GM13977 (cell line): Measurements from ENCODE around the gene FBLN2.

Source experiments
- DNase-seq: peaks from one replicate; pipeline ENCODE4 v3.0.0; 2012; ENCODE audit warnings: low spot score
- CTCF ChIP-seq: IDR thresholded peaks from 2 replicates; pipeline ENCODE4 v1.5.1; 2012; ENCODE audit warnings: mild to moderate bottlenecking, control low read depth; ENCODE audit not compliant: insufficient read depth; ENCODE audit errors: extremely low read depth, missing control alignments
- in situ Hi-C: fragments of 300-500 bp; cut with MboI; formaldehyde crosslinking; loops from one replicate; pipeline ENCODE4 v1.12.0; 2022; ENCODE audit warnings: low sequenced_read_pairs, low pct_unique_long_range_greater_than_20kb, mixed read lengths, inconsistent platforms; ENCODE audit not compliant: unreplicated experiment

Gene FBLN2

DNA sequence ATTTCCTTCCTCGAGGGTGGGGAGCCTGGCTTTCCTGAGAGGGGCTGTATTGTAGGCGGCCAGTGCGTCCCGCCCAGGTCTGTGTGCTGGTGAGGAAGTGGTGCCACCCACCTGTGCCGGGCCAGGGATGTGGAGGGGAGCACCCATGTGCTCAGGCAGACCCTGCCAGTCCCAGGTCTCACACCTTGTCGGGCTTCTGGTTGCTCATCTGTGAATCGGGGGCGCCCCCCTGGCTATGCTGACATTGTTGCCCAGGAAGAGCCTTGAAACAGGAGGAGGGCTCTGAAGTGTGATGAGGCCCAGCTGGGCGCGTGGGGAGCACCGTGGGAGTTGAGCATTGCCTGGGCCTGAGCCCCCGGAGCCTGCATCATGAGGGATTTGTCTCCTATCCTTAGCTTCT lies 4.8 kb downstream of the FBLN2 start:
- in situ Hi-C loops = no loop called here
- no peak for DNase-seq
- TF ChIP-seq CTCF = no peak

- no peak for TF ChIP-seq CTCF
- no peak for DNase-seq
- in situ Hi-C loops = no loop called here
Measured at GRCh38 chr3:13555753-13556152, 6.8 kb downstream of the FBLN2 start.

- no peak for DNase-seq
- no peak for TF ChIP-seq CTCF
- in situ Hi-C loops = no loop called here
Measured at GRCh38 chr3:13556207-13556606, 7.3 kb downstream of the FBLN2 start.

- in situ Hi-C loops = no loop called here
- DNase-seq = no peak
- TF ChIP-seq CTCF = no peak
Measured at GRCh38 chr3:13556917-13557316, 8.0 kb downstream of the FBLN2 start.

GRCh38 chr3:13557417-13557816 lies 8.5 kb downstream of the FBLN2 start:
- TF ChIP-seq CTCF = no peak
- DNase-seq = no peak
- in situ Hi-C loops = no loop called here

GRCh38 chr3:13557926-13558325 lies 9.0 kb downstream of the FBLN2 start:
- no peak for TF ChIP-seq CTCF
- in situ Hi-C loops = no loop called here
- DNase-seq = no peak

DNA sequence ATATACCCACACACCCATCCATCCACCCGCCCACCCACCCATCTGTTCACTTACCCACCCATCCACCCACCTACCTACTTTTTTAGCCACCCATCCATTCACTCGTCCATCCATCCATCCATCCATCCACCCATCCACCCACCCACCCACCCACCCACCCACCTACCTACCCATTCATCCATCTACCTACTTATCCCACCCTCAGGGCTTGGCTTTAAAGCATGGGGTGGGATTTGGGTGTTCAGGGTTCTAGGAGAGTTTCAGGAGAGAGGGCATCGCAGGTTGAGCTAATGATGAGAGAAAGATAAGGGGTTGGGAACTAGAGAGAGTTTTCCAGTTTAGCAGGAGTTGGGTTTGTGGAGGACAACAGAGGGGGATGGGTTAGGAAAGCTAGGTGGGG lies 9.7 kb downstream of the FBLN2 start:
- TF ChIP-seq CTCF = no peak
- in situ Hi-C loops = no loop called here
- DNase-seq = no peak
